ENCODE measurements around the gene SRC.

DNA sequence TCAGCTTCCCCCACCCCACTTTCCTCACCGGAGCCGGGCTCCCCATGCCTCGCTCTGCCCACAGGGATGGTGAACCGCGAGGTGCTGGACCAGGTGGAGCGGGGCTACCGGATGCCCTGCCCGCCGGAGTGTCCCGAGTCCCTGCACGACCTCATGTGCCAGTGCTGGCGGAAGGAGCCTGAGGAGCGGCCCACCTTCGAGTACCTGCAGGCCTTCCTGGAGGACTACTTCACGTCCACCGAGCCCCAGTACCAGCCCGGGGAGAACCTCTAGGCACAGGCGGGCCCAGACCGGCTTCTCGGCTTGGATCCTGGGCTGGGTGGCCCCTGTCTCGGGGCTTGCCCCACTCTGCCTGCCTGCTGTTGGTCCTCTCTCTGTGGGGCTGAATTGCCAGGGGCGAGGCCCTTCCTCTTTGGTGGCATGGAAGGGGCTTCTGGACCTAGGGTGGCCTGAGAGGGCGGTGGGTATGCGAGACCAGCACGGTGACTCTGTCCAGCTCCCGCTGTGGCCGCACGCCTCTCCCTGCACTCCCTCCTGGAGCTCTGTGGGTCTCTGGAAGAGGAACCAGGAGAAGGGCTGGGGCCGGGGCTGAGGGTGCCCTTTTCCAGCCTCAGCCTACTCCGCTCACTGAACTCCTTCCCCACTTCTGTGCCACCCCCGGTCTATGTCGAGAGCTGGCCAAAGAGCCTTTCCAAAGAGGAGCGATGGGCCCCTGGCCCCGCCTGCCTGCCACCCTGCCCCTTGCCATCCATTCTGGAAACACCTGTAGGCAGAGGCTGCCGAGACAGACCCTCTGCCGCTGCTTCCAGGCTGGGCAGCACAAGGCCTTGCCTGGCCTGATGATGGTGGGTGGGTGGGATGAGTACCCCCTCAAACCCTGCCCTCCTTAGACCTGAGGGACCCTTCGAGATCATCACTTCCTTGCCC, 57.4 kb downstream of the SRC start:
- TF ChIP-seq ARNT (IDR thresholded peaks at IDR 0.05) = no peak
- no peak for TF ChIP-seq FOXK2 (IDR thresholded peaks at IDR 0.05)
- no peak for TF ChIP-seq ZNF384 (IDR thresholded peaks at IDR 0.05)
- no peak for TF ChIP-seq LEF1 (IDR thresholded peaks at IDR 0.05; ENCODE audit: borderline replicate concordance)
- no peak for TF ChIP-seq FOXA1 (IDR thresholded peaks at IDR 0.05)
- no peak for TF ChIP-seq FOXM1 (IDR thresholded peaks at IDR 0.05; ENCODE audit: borderline replicate concordance)
- TF ChIP-seq, protein P1, sequence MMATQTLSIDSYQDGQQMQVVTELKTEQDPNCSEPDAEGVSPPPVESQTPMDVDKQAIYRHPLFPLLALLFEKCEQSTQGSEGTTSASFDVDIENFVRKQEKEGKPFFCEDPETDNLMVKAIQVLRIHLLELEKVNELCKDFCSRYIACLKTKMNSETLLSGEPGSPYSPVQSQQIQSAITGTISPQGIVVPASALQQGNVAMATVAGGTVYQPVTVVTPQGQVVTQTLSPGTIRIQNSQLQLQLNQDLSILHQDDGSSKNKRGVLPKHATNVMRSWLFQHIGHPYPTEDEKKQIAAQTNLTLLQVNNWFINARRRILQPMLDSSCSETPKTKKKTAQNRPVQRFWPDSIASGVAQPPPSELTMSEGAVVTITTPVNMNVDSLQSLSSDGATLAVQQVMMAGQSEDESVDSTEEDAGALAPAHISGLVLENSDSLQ (IDR thresholded peaks at IDR 0.05) = no peak
- no peak for TF ChIP-seq NFRKB (IDR thresholded peaks at IDR 0.05)
- no peak for TF ChIP-seq L3MBTL2 (conservative IDR thresholded peaks at IDR 0.05)
